ENCODE results near the gene DDB1.

Gene DDB1

DNA sequence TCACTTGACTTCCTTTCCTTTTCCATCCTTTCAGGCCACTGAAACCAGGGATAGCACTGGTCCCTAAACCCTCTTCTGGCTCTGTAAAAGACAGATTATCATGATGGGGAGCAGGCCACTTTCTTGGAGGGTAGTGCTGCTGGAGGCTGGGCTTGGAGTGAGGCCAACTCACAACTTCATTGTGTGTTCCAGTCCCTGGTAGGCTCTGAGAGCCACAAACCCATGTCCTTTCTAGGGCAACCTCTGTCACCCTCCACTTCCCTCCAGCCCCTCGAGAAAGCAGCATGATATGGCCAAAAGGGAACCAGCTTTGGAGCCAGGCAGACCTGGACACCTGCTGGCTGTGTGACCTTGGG, 2.4 kb upstream of the DDB1 start:
- no peak for DNase-seq (ENCODE audit: low spot score)

DNA sequence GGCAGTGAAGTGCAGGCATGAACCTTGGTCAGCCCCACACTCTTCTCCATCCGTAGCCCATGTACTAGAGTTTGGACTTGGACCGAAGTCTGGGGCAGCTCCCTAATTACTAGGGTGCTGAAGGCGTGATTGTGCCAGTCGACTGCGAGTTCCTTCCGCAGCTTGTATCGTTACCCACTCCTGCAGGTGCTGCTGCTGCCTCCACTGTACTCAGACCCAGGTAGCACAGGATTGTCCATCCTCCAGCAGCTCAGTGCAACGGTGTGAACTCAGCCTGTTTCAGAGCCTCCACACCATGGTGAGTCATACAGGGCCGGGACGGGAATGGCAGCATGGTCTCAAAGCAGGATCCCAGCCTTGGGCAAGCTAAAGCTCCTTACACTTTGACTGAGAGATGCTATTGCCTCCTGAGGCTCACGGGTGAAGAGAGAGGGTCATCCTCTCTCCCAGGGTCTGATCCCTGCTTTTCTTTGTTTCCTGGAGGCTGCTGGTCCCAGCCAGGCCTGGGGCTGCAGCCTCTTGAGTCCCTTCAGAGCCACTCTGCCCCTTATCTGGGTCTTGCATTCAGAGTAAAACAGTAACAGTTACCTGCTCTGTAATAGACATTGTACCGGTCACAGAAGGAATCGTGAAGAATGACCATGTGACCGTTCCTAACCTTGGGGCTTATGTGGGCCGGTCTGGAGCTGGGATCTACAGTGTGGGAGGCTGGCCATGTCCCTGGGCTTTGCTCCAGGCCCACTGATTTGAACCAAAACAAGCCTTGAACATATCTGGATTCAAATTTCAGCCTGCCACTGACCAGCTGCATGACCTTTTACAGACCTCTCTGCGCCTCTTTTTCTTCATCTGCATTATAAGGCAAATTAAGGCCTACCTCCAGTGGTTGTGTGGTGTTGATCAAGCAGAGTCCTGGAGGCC, 1.8 kb upstream of the DDB1 start:
- peak; percentile 59 for DNase-seq (ENCODE audit: low spot score)

- no peak for DNase-seq (ENCODE audit: low spot score)
Observed at GRCh38 chr11:61333550-61334433, 887 bp upstream of the DDB1 start.

- peak; percentile 23 for DNase-seq (ENCODE audit: low spot score)
Observed at GRCh38 chr11:61332281-61332796, 566 bp downstream of the DDB1 start.

GRCh38 chr11:61331651-61332050, 1.3 kb downstream of the DDB1 start:
- no peak for DNase-seq (ENCODE audit: low spot score)

- no peak for DNase-seq (ENCODE audit: low spot score)
Observed at GRCh38 chr11:61329871-61330270, 3.0 kb downstream of the DDB1 start.

DNA sequence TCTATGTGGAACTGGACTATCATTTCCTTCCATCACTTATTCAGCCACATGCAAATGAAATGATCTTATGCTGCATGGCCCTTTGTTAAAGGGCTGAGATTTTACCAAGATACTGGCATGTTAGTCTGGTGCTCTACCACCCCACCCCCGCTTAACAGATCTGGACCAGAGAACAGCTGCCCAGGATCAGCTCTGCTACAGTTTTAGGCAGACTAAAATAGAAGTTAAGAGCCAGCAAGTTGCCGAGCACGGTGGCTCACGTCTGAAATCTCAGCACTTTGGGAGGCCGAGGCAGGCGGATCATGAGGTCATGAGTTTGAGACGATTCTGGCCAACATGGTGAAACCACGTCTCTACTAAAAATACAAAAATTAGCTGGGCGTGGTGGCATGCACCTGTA, 4.6 kb downstream of the DDB1 start:
- DNase-seq (ENCODE audit: low spot score): no peak

GRCh38 chr11:61327669-61328071, 5.2 kb downstream of the DDB1 start:
- DNase-seq (ENCODE audit: low spot score): no peak

DNA sequence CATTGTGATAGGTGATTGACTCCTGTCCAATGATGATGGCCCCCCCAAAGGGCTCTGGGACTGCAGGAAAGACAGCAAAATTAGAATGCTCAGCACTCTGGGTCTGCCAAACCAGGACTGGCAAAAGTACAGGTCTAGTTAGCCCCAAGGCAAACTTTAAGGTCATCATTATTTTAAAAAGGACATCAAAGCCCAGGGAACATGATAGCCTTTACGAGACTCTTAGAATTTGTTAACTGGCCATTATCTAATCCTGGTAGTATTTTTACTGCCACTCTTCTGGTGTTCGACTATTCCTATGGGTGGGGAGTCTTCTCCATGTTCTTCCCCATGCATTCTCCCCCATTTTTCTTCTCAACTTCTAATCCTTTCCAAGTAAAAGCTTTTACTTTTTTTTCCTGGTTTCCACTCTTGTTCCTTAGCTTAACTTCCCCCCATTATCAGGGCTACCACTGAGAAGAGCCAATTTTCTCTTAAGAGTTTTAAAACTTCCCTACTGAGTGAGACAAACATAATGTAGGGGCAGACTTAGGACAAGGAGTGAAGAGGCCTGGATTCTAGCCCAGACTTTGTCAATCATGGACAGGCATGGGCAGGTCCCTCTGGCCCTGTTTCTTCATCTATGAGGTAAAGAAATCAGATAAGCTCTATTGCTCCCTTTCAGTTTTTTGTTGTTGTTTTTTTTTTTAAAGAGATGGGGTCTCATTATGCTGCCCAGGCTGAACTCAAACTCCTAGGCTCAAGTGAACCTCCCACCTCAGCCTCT, 7.1 kb downstream of the DDB1 start:
- no peak for DNase-seq (ENCODE audit: low spot score)

DNA sequence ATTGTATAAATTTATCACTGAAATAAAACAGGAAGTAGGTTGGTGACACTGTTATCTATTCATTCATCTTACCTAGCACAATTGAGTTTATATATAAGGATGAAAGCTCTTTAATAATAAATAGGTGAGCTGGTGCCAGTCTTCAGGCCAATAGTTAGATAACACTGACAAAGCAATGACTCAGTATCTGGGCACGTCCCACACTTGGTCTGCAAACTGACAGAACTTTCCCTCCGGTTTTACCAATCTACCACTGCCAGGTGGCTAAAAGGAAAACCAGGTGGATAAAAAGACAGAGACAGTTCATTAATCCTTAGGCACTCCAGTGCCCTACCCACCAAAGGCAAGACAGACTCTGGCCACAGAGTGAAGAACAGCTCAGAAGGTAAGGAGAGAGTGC, 17.6 kb downstream of the DDB1 start:
- DNase-seq (ENCODE audit: low spot score): peak; percentile 10

- no peak for DNase-seq (ENCODE audit: low spot score)
Observed at GRCh38 chr11:61310749-61311148, 22.2 kb downstream of the DDB1 start.

GRCh38 chr11:61309739-61310138, 23.2 kb downstream of the DDB1 start:
- DNase-seq (ENCODE audit: low spot score): no peak

DNA sequence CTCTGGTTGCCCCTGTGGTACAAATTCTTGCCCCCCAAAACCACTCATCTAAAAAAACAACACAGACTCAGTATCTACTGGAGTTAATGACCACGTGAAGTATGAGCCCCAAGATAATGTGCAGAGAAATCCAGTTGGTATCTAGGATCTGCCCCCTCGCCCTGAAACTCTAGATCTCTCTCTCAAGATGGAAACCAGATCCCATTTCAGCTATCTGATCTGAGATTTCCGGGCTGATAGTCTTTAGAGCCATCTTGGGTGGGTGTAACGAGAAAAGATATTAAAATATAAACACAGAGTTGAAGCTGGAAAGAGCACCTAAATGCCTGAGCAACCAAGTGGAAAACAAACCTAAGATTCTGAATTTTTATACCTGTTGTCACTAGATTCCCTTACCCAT, 23.8 kb downstream of the DDB1 start:
- DNase-seq (ENCODE audit: low spot score): no peak

GRCh38 chr11:61307354-61307753, 25.6 kb downstream of the DDB1 start:
- no peak for DNase-seq (ENCODE audit: low spot score)

DNA sequence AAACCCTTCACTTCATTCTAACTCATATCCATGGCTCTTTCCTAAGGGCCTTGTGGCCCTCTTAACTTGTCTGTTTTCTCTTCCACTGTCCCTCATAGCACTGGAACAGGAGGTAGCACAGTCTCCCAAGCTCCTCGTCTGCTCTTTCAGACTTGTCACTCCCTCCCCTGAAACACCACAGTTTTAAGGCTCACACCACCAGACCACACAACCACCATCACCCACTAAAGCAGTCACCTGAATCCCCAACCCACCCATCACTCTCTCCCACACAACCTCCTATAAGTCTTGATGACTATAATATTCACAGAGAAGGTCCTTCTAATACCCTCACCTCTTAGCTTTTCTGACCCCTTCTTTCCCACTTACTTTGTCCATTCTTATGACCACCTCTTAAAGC, 26.7 kb downstream of the DDB1 start:
- DNase-seq (ENCODE audit: low spot score): no peak

DNA sequence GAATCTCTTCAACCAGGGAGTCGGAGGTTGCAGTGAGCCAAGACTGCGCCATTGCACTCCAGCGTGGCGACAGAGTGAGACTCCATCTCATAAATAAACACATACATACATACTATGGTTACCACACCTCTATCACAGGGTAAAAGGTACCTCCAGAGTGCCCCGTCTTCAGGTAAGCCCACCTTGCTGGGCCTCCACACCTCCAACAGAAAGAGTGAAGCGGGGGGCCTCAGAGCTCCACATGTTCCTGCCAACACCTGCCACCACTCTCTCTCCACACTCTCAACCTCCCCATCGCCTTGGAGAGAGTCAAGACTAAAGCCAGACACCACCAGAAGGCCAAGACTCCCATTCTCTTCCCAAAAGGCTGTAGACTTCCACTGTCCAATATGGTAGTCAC, 27.5 kb downstream of the DDB1 start:
- no peak for DNase-seq (ENCODE audit: low spot score)

- DNase-seq (ENCODE audit: low spot score): no peak
Observed at GRCh38 chr11:61303725-61304124, 29.2 kb downstream of the DDB1 start.

DNA sequence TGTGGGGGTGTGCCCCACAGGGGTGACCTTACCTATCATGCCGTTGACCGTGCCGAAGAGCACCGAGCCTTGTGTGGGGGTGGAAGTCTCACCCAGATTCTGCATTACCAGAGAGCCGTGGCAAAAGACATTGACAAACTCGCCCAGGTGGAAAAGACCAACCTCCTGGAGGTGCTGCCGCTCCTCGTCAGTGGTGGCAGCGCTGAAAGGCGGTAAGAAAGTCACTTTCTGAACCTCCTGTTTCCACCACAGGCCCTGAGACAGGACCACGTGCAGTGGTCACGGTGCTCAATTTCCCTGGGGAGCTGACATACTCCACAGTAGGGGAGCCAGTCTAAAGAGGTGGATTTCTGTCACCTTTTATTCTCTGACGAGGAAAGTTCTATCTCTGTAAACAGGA, 30.4 kb downstream of the DDB1 start:
- no peak for DNase-seq (ENCODE audit: low spot score)

GRCh38 chr11:61298663-61299244, 34.2 kb downstream of the DDB1 start:
- no peak for DNase-seq (ENCODE audit: low spot score)

- DNase-seq (ENCODE audit: low spot score): peak; percentile 91
Observed at GRCh38 chr11:61297746-61298145, 35.2 kb downstream of the DDB1 start.

DNA sequence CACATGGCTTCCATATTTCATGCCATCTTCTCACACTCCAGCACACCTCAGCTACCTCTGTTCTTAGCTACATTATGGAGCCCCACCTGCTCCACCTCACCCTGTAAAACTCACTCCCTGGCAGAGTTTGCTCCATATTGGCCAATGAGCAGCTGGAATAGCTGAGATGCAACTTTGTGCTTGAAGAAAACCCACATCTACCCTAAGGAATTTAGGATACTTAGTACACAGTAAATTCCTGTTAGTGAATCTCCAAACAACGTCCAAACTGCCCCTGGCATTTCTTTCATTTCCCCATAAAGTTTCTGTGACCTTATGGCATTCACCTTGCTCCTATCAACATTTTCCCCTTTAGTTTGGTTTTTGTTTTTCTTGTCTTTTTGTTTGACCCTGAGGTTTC, 35.6 kb downstream of the DDB1 start:
- no peak for DNase-seq (ENCODE audit: low spot score)

- no peak for DNase-seq (ENCODE audit: low spot score)
Observed at GRCh38 chr11:61295596-61295926, 37.3 kb downstream of the DDB1 start.
